GM12865 (cell line): ENCODE results near the gene FAM216B.

Experiments
- DNase-seq: peaks from one replicate; pipeline ENCODE4 v3.0.0; 2010; ENCODE audit warnings: low read depth
- H3K4me3 ChIP-seq: 2 replicates; pipeline ENCODE4 v1.5.1; 2011; ENCODE audit warnings: mild to moderate bottlenecking, low read depth, low read length, control low read depth
- TF ChIP-seq, protein P1 (sequence below): IDR thresholded peaks from 2 replicates; pipeline ENCODE4 v1.5.1; 2011; ENCODE audit warnings: low read length, control low read depth, low read depth, inconsistent platforms; ENCODE audit not compliant: insufficient read depth; ENCODE audit errors: missing control alignments

The FAM216B gene

DNA sequence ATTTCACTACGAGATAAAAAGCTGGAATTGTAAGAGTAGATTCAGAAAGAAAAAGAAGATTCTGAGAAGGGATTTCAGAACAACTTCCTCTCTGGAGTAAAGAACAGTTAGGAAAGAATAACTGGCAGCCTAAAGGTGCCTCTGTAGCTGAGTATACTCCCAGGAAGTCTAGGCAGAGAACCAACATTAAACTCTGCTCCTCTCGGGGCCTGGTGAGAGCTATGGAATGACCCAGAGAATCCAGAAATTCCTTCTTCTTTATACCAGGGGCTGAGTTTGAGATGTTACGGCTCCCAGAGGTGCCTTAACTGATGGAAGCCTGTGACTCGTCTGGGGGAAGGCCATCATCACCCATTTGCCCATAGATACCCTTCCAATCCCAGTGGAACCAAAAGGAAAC is 39.1 kb downstream of the FAM216B start:
- no peak overlapping the region for H3K4me3 ChIP-seq
- DNase-seq = no peak
- TF ChIP-seq, protein P1, sequence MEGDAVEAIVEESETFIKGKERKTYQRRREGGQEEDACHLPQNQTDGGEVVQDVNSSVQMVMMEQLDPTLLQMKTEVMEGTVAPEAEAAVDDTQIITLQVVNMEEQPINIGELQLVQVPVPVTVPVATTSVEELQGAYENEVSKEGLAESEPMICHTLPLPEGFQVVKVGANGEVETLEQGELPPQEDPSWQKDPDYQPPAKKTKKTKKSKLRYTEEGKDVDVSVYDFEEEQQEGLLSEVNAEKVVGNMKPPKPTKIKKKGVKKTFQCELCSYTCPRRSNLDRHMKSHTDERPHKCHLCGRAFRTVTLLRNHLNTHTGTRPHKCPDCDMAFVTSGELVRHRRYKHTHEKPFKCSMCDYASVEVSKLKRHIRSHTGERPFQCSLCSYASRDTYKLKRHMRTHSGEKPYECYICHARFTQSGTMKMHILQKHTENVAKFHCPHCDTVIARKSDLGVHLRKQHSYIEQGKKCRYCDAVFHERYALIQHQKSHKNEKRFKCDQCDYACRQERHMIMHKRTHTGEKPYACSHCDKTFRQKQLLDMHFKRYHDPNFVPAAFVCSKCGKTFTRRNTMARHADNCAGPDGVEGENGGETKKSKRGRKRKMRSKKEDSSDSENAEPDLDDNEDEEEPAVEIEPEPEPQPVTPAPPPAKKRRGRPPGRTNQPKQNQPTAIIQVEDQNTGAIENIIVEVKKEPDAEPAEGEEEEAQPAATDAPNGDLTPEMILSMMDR = no peak

DNA sequence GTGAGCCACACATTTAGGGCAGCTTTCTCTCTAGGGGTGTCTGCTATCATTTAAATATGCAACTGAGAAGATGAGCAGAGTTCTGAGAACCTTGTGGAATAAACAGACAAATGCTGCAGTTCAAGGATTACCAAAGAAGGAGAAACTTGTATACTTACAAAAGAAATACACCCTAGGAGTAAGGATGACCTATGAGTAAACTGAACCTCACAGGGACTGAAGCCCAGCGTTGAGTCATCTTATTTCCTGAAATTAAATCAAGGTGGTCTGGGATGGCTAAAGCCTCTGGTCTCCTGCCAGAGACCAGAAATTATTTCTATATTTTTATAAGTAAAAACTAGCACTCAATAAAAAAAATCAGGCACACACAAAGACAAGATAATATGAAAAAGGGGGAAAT is 40.1 kb downstream of the FAM216B start:
- DNase-seq = no peak
- H3K4me3 ChIP-seq = no peak overlapping the region
- TF ChIP-seq, protein P1 = no peak

DNA sequence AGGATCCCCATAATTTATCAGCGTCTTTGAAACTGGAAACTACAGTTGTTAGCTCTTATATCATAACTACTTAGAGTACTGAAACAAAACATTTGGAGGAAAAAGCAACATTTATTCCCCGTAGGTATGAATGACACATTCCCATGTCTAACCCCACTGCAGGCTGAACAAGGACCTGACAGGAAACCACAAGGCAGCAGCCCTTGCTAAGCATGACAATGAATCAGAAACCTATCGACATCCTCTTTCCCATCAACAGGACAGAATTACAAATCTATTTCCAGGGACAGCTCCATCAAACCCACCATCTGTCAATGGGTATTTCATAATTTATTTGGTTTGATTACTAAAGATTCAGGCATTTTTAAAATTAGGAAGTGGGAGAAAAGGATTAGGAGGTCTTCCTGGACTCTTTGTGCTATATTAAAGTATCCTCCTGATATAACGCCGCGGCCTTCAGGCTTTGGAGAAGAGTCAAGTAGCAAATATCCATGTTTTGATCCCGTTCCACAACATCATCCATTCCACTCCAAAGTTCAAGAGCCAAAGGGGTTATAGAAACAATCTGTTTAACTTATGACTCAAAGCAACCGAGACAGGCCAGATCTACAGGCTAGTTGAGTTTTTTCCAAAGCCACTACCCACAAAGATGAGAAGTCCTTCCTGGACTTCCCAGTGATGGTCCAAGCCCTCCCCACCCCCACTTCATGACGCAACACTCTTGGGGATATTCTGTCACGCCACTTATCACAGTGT is 51.1 kb downstream of the FAM216B start:
- no peak for DNase-seq
- H3K4me3 ChIP-seq = no peak overlapping the region
- TF ChIP-seq, protein P1 = no peak

DNA sequence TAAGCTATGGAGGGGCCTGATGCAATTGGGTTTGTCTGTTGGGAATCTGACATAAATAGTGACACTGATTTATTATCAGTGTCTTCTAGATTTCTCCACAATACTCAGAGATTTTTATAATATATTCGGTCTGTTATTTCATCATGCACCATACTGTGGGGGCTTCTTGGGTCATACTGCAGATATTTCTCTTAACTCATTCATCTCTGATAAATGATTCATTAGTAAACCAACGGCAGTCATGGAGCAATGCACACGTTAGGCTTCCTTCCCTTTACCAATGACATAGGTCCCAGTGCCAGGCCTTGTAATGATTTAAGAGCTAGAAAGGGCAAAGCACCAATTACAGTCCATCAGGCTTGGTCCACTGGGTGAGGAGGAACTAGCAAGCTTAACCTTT is 53.6 kb downstream of the FAM216B start:
- H3K4me3 ChIP-seq = no peak overlapping the region
- no peak for DNase-seq
- TF ChIP-seq, protein P1 = no peak

DNA sequence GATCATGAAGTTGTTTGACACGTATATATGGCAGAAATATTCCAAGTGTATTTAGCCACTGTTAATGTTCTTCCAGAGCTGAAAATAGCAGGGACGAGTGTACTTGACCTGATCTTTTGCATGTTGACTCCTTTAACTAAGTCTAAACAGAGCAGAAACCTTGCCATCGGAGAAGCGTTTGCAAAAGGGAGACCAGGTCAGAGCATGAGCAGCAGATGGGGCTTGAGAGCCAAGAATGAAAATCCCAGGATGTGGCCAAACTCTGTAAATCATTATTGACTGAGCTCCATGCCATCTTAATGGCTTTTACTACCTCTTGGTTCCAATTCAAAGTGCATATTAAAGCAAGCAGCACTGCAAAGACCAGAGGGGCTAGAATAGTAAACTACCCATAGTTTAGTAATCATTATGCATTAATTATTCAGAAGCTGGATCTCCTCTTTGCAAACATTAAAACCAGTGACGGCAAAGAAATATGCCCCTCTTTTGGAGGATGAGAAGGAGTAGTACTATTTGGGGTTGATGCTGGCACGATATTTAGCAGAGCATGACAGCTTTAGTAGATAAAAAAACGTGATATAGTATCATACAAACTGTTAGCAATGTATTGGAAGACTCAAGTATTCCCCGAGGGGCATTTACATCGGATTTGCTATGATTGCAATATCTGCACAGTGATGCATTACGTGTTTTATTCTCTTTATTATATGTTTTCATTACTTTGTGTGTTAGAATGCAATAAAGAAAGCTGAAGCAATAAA is 55.7 kb downstream of the FAM216B start:
- no peak overlapping the region for H3K4me3 ChIP-seq
- TF ChIP-seq, protein P1 = no peak
- DNase-seq = no peak
